SK-N-SH (cell line): ENCODE measurements around the gene GPR107. TPM values are rescaled to one million over a fixed set of nuclear protein-coding genes. Genes with fewer than 3 reads are reported as not detected.

Experiments
- CTCF ChIA-PET: fragments of 300-600, 350-600 bp; formaldehyde crosslinking; extraction: SDS; loops from one replicate; lab custom pipeline; 2021; lab: Yijun Ruan, JAX
- POLR2A ChIA-PET: fragments of 350-600 bp; sonication (Branson Sonifier 250); formaldehyde crosslinking; extraction: SDS; loops from one replicate; lab custom pipeline; 2020; ENCODE audit warnings: antibody characterized with exemption, inconsistent platforms; lab: Yijun Ruan, JAX
- DNase-seq: peaks from one replicate; pipeline ENCODE4 v3.0.0; 2012
- H2AFZ ChIP-seq: fragments of 200-600 bp; sonication (generic); 2 replicates; pipeline ENCODE4 v1.8.1; 2016; ENCODE audit warnings: antibody characterized with exemption, mild to moderate bottlenecking, low read depth
- H3F3A ChIP-seq: fragments of 200-600 bp; sonication (generic); replicated peaks from 2 replicates; pipeline ENCODE3; 2016; ENCODE audit warnings: antibody characterized with exemption, mild to moderate bottlenecking; ENCODE audit not compliant: insufficient read depth
- H3K27ac ChIP-seq, 2 experiments: fragments of 200-500 bp in 1 of 2; fragments of 200-600 bp in 1 of 2; sonication (Bioruptor generic) in 1 of 2; sonication (generic), shearing (Covaris generic) in 1 of 2; 2 replicates each; pipeline versions ENCODE4 v1.5.1 to v1.6.1; 2014 to 2016; ENCODE audit warnings: low read depth in 2 of 2, inconsistent platforms in 1 of 2, low read length in 1 of 2, mild to moderate bottlenecking in 1 of 2, mixed read lengths in 1 of 2
- H3K27me3 ChIP-seq: fragments of 200-600 bp; sonication (generic), shearing (Covaris generic); 2 replicates; pipeline ENCODE4 v1.6.1; 2016; ENCODE audit warnings: mixed run types; ENCODE audit not compliant: insufficient read depth
- H3K36me3 ChIP-seq, 2 experiments: fragments of 200-500 bp in 1 of 2; fragments of 200-600 bp in 1 of 2; sonication (Bioruptor generic) in 1 of 2; sonication (generic) in 1 of 2; replicated peaks in 1 of 2; 2 replicates each; pipeline versions ENCODE3 to v1.5.1; 2014 to 2016; ENCODE audit warnings: low read length in 1 of 2, mild to moderate bottlenecking in 1 of 2; ENCODE audit not compliant: insufficient read depth in 2 of 2, control insufficient read depth in 1 of 2
- H3K4me1 ChIP-seq, 2 experiments: fragments of 200-500 bp in 1 of 2; fragments of 200-600 bp in 1 of 2; sonication (Bioruptor generic) in 1 of 2; sonication (generic), shearing (Covaris generic) in 1 of 2; 2 replicates each; pipeline versions ENCODE4 v1.5.1 to v1.6.1; 2014 to 2016; ENCODE audit warnings: low read depth in 1 of 2, low read length in 1 of 2, mixed run types in 1 of 2; ENCODE audit not compliant: insufficient read depth in 2 of 2, control insufficient read depth in 1 of 2
- H3K4me2 ChIP-seq: fragments of 200-600 bp; sonication (generic), shearing (Covaris generic); 2 replicates; pipeline ENCODE4 v1.6.1; 2017; ENCODE audit warnings: mixed run types
- H3K4me3 ChIP-seq, 2 experiments: fragments of 200-500 bp in 1 of 2; fragments of 200-600 bp in 1 of 2; sonication (Bioruptor generic) in 1 of 2; sonication (generic), shearing (Covaris generic) in 1 of 2; 2 replicates each; pipeline versions ENCODE4 v1.5.1 to v1.8.1; 2014 to 2016; ENCODE audit warnings: low read depth in 2 of 2, inconsistent platforms in 1 of 2, low read length in 1 of 2, mild to moderate bottlenecking in 1 of 2, mixed read lengths in 1 of 2, moderate library complexity in 1 of 2
- H3K79me2 ChIP-seq: fragments of 200-600 bp; sonication (generic); 2 replicates; pipeline ENCODE4 v1.8.1; 2017; ENCODE audit warnings: mild to moderate bottlenecking; ENCODE audit not compliant: insufficient read depth
- H3K9ac ChIP-seq: fragments of 200-600 bp; sonication (generic); 2 replicates; pipeline ENCODE4 v1.6.1; 2017; ENCODE audit warnings: mixed run types
- H3K9me2 ChIP-seq: fragments of 200-600 bp; sonication (generic); 2 replicates; pipeline ENCODE4 v1.6.1; 2017; ENCODE audit warnings: mixed run types
- H3K9me3 ChIP-seq: fragments of 200-600 bp; sonication (generic); 2 replicates; pipeline ENCODE4 v1.6.1; 2017; ENCODE audit warnings: mixed run types, mild to moderate bottlenecking, moderate library complexity
- H4K20me1 ChIP-seq: fragments of 200-600 bp; sonication (generic); 2 replicates; pipeline ENCODE4 v1.6.1; 2017; ENCODE audit warnings: mild to moderate bottlenecking, mixed run types; ENCODE audit not compliant: insufficient read depth
- CHD2 ChIP-seq: fragments of 150-350 bp; IDR thresholded peaks from 2 replicates; pipeline ENCODE4 v1.6.1; 2018; ENCODE audit warnings: low read length; ENCODE audit not compliant: partially characterized antibody
- ELF1 ChIP-seq: IDR thresholded peaks from 2 replicates; pipeline ENCODE4 v1.4.0; 2012
- FOXM1 ChIP-seq: IDR thresholded peaks from 2 replicates; pipeline ENCODE4 v1.4.0; 2012; ENCODE audit warnings: low read depth, mild to moderate bottlenecking
- GABPA ChIP-seq: IDR thresholded peaks from 2 replicates; pipeline ENCODE4 v1.4.0; 2012; ENCODE audit warnings: low read depth, mild to moderate bottlenecking
- GATA2 ChIP-seq: sonication (generic); formaldehyde crosslinking; IDR thresholded peaks from 2 replicates; pipeline ENCODE4 v1.5.0; 2020; ENCODE audit warnings: mild to moderate bottlenecking, missing genetic modification reagents
- JUND ChIP-seq: IDR thresholded peaks from 2 replicates; pipeline ENCODE4 v1.4.0; 2012
- NFIC ChIP-seq: IDR thresholded peaks from 2 replicates; pipeline ENCODE4 v1.4.0; 2012; ENCODE audit warnings: borderline replicate concordance
- NRF1 ChIP-seq: IDR thresholded peaks from 2 replicates; pipeline ENCODE4 v1.6.1; 2012; ENCODE audit warnings: low read depth, mild to moderate bottlenecking, low read length
- POLR2AphosphoS5 ChIP-seq: IDR thresholded peaks from 2 replicates; pipeline ENCODE4 v1.6.1; 2012; ENCODE audit warnings: low read depth, low read length
- RCOR1 ChIP-seq: fragments of 150-350 bp; IDR thresholded peaks from 2 replicates; pipeline ENCODE4 v1.6.1; 2017; ENCODE audit warnings: antibody characterized with exemption, low read length
- REST ChIP-seq: IDR thresholded peaks from 2 replicates; pipeline ENCODE4 v1.6.1; 2012; ENCODE audit warnings: mild to moderate bottlenecking, low read depth, low read length, moderate library complexity
- TCF12 ChIP-seq: IDR thresholded peaks from 2 replicates; pipeline ENCODE4 v1.4.0; 2012
- USF1 ChIP-seq: IDR thresholded peaks from 2 replicates; pipeline ENCODE4 v1.4.0; 2012; ENCODE audit warnings: low read depth, borderline replicate concordance
- WGBS: methylation state at CpG from one replicate; pipeline ENCODE4 v1.1.6; 2017; ENCODE audit warnings: low lambda C conversion rate; 5-methylcytosine and 5-hydroxymethylcytosine counted together
- polyA plus RNA-seq, 3 experiments: library from polyadenylated mRNA; depleted of rRNA; stranded (reverse); fragments of >200 nt; gene quantifications; 2 replicates each; pipeline ENCODE4 v1.2.3, GENCODE V29; 2012
- TF ChIP-seq, protein P1 (sequence below): fragments of 150-350 bp; IDR thresholded peaks from 2 replicates; pipeline ENCODE4 v1.6.1; 2016; ENCODE audit warnings: mild to moderate bottlenecking, low read depth, low read length

GPR107 gene
- polyA plus RNA-seq, 1 of the 3 experiments (the other 2 are of a cell fraction) = 23.0 TPM

DNA sequence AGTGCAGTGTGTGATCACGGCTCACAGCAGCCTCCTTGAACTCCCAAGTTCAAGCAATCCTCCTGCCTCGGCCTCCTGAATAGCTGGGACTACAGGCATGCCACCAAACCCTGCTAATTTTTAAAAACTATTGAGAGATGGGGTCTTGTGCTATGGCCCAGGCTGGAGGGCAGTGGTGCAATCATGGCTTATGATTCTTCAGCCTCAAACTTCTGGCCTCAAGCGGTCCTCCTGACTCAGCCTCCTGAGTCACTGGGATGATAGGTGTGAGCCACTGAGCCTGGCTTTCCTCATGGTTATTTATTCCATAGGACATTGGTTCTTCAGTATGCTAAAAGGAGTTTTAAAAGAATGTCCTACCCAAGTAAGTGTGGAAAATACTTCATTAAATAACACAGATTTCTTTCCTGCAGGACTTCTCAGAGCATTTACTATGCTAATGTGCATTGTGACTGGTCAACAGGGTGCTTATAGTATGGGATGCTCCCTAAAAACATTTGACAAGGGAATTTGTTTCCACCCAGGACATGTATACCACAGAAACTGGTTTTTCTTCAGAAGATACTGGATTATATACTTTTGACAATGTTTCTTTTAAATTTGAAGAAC lies 107.3 kb downstream of the GPR107 start:
- no peak overlapping the region for H3K4me2 ChIP-seq
- H3K27ac ChIP-seq = no peak overlapping the region
- no peaks in the 10 kb centered on the region; a peak in 1 of 4 replicates for H3K4me1 ChIP-seq
- no peak overlapping the region for H3K4me3 ChIP-seq
- H4K20me1 ChIP-seq = no peaks in the 10 kb centered on the region
- POLR2A ChIA-PET = interaction anchor here (1.3 kb wide), 1 partner anchor 11 kb away, joined by 3 read pairs; the partner anchor contains the start of gene NCS1
- H3K9me2 ChIP-seq = no peaks in the 10 kb centered on the region
- no peak overlapping the region for H3K9ac ChIP-seq
- H3K36me3 ChIP-seq = no peaks in the 10 kb centered on the region
- H3K79me2 ChIP-seq = no peaks in the 10 kb centered on the region
- 94% methylated on average over 3 of the region's 3 CpGs for WGBS
- no peaks in the 10 kb centered on the region for H3F3A ChIP-seq
- no peak overlapping the region for H2AFZ ChIP-seq
- H3K27me3 ChIP-seq = no peaks in the 10 kb centered on the region
- no peak for TF ChIP-seq RCOR1
- no peak for TF ChIP-seq ELF1
- no peak for TF ChIP-seq NFIC
- TF ChIP-seq GABPA = no peak
- no peak for TF ChIP-seq CHD2
- TF ChIP-seq FOXM1 = no peak
- no peak for TF ChIP-seq NRF1
- no peak for TF ChIP-seq JUND
- no peak for TF ChIP-seq USF1
- DNase-seq = no peak
- CTCF ChIA-PET = no interaction called here
- H3K9me3 ChIP-seq = no peaks in the 10 kb centered on the region

DNA sequence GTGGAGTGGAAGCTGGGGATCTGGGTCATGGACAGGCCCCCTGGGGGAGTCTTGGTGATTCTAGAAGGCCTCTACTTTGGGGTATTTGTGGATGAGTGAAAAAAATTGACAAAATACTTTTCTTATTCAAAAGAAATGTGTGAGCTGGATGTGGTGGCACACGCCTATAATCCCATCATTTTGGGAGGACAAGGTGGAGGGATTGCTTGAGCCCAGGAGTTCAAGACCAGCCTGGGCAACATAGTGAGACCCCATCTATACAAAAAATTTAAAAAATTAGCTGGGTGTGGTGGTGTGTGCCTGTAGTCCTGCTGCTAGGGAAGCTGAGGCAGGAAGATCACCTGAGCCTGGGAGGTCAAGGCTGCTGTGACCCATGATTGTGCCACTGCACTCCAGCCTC lies 111.9 kb downstream of the GPR107 start:
- TF ChIP-seq POLR2AphosphoS5 (no peak), TCF12 (no peak), REST (no peak), GATA2 (CRISPR knock-in tag) (no peak)
- TF ChIP-seq, protein P1, sequence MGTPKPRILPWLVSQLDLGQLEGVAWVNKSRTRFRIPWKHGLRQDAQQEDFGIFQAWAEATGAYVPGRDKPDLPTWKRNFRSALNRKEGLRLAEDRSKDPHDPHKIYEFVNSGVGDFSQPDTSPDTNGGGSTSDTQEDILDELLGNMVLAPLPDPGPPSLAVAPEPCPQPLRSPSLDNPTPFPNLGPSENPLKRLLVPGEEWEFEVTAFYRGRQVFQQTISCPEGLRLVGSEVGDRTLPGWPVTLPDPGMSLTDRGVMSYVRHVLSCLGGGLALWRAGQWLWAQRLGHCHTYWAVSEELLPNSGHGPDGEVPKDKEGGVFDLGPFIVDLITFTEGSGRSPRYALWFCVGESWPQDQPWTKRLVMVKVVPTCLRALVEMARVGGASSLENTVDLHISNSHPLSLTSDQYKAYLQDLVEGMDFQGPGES = no peak
- H3K27ac ChIP-seq = no peak overlapping the region
- H3K27me3 ChIP-seq = no peaks in the 10 kb centered on the region
- ChIA-PET POLR2A (no interaction called here), CTCF (interaction anchor here (0.6 to 1.7 kb wide), 7 partner anchors 8 to 1077 kb away, joined by 3 to 5 read pairs (median 3); no protein-coding TSS in a partner anchor)
- no peak for DNase-seq
- no peaks in the 10 kb centered on the region for H3K9me2 ChIP-seq
- H2AFZ ChIP-seq = no peak overlapping the region
- no peaks in the 10 kb centered on the region for H3K36me3 ChIP-seq
- no peak overlapping the region for H3K9ac ChIP-seq
- no peak overlapping the region for H3K4me2 ChIP-seq
- H4K20me1 ChIP-seq = no peaks in the 10 kb centered on the region
- no peak overlapping the region for H3K4me3 ChIP-seq
- no peaks in the 10 kb centered on the region for H3K9me3 ChIP-seq
- 94% methylated on average over 1 of the region's 1 CpG for WGBS
- no peaks in the 10 kb centered on the region for H3K4me1 ChIP-seq
- no peaks in the 10 kb centered on the region for H3K79me2 ChIP-seq
- H3F3A ChIP-seq = no peaks in the 10 kb centered on the region
